NCI-H2029 (cell line): ENCODE results near the gene PEX11B.
A peak's percentile ranks its signal among the peaks of the same experiment; 100 is the strongest.

ENCODE experiments used
- DNase-seq: peaks from one replicate; lab custom pipeline; 2025; lab: John Stamatoyannopoulos, UW

PEX11B gene, protein sequence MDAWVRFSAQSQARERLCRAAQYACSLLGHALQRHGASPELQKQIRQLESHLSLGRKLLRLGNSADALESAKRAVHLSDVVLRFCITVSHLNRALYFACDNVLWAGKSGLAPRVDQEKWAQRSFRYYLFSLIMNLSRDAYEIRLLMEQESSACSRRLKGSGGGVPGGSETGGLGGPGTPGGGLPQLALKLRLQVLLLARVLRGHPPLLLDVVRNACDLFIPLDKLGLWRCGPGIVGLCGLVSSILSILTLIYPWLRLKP

GRCh38 chr1:145918144-145918991 lies at the start of gene PEX11B:
Gene PEX11B (minus strand): TSS chr1:145918717. CDS start chr1:145918688, 29 bp downstream.
- peak; percentile 83 for DNase-seq

- no peak for DNase-seq
Observed at GRCh38 chr1:145967288-145967687, 48.8 kb upstream of the PEX11B start.

GRCh38 chr1:145965119-145965744 lies 46.7 kb upstream of the PEX11B start:
- no peak for DNase-seq

GRCh38 chr1:145964328-145965118 lies 46.0 kb upstream of the PEX11B start, which contains the start of the genes ANKRD34A and POLR3GL:
Gene ANKRD34A (minus strand): TSS chr1:145964575. CDS start chr1:145961759, 2,816 bp downstream.
Gene POLR3GL (plus strand): TSS chr1:145964690. CDS start chr1:145974866, 10,176 bp downstream.
- peak; percentile 88 for DNase-seq

DNA sequence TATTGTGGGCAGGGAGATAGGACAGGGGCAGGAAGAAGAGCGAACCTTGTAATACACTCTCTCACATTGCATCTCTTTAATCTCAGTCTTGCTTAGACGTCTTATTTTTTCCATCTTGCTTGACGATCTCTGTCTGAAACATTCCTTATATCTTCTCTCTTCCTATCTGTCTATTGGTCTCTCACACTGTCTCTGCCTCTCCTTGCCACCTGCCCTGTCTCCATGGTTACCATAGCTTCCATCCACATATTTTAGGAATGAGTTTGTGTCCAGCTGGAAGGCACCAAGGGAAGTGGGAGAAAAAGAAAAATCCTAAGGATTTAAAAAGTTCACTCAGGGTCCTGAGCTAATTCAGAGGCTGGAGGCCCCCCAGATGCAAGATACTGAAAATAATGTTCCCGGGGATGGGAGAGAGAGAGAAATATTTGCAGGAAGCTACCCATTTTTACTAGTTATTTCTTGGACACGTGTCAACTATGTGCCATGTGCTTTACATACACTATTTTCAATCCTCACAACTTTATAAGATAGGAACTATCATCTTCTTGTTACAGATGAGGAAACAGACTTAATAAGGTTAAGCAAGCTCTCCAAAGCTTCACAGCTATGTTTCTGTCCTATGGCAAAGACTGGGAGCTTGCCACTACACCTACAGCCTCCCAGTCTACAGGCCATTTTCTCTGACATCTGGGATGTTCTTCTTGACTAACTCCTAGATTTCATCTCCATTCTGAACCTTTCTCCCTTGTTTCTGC lies 44.9 kb upstream of the PEX11B start:
- no peak for DNase-seq

GRCh38 chr1:145962157-145963102 lies 43.9 kb upstream of the PEX11B start:
- no peak for DNase-seq

DNA sequence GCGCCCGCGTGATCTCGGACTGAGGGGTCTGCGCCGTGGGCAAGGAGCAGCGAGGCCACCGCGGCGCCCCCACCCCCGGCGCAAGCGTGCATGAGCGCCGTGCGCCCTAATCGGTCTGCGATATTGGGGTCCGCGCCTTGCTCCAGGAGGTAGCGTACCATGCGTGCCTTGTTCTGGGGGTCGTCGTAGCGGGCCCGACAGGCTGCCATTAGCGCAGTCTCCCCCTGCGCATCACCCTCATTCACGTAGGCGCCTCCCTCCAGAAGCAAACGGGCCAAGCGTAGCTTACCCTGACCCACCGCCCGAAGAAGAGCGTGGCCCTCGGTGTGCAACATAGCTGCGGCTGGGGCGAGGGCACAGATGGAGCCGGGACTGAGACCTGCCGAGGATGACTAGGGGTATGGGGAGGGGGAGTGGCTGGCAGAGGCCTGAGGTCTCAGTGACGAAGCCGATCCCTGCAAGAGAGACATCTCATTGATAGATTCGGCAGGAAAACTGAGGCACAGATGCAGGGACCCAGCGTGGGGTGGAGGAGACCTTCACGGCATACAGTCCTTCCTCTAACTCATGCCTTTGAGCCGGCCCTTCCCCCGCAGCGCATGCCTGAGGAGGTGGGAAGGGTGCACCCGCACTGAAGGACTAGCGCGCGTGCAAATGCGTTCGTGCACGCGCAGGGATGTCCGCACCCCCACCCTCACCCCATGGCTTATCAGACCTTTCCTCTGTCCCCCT lies 43.1 kb upstream of the PEX11B start:
- DNase-seq = no peak

- DNase-seq = no peak
Observed at GRCh38 chr1:145961109-145961424, 42.5 kb upstream of the PEX11B start.

- DNase-seq = no peak
Observed at GRCh38 chr1:145960468-145961108, 42.1 kb upstream of the PEX11B start.

GRCh38 chr1:145959957-145960467 lies 41.5 kb upstream of the PEX11B start:
- DNase-seq = no peak

DNA sequence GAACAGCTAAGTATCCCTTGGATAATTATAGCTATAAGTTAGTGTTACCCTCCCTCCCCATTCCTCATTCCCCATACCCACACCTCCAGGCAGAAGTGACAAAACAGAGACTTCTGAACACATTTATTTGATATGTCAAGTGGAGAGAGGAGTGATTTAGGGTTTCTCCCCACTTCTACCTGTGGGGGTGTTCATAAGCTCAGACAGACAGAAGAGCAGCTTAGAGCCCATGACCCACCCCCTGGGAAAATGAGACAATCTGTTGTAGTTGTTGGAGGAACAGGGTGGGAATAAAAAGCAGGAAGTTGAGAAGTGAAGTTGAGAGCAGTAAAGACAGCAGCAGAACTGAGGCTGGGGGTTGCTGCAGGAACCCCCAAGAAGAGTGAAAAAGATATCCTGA lies 40.8 kb upstream of the PEX11B start:
- no peak for DNase-seq

DNA sequence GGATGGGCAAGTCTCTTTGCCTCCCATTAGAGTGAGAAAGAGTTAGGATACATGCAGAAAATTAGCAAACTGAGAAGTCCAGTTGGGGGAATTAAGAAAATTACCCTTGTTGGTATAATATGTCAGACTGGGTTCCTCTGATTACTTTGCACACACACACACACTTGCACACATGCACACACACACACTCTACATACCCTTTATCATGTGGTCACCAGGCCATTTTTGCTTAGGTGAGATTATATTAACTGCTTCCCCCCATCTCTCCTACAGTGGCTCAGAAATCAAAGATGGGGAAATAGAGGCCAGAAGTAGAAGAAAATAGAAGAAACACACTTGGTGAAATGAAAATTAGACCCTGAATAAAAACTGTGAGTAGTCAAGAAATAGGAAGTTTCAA lies 40.2 kb upstream of the PEX11B start:
- no peak for DNase-seq

- DNase-seq = peak; percentile 94
Observed at GRCh38 chr1:145957443-145958319, 39.2 kb upstream of the PEX11B start, which contains the start of gene LIX1L. Gene LIX1L (minus strand): TSS chr1:145958017. CDS start chr1:145957927, 90 bp downstream.

- DNase-seq = no peak
Observed at GRCh38 chr1:145956781-145957442, 38.4 kb upstream of the PEX11B start.

DNA sequence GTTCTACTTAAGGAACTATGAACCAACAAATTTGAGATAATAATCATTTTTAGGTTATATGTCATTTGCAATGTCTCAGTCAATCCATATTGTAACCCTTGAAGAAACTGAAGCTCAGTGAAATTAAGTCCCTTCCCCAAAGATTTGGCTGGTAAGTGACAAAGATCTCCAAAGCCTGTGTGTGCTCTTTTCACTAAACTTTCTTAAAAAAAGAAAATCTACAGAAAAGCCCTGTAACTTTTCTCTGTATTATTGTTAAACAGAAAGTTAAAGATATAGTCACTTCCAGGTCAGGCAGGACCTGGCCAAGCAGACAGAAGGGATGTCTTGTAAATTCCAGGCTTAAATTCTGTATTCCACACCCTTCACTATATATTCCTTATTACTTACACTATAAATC lies 37.8 kb upstream of the PEX11B start:
- DNase-seq = no peak

DNA sequence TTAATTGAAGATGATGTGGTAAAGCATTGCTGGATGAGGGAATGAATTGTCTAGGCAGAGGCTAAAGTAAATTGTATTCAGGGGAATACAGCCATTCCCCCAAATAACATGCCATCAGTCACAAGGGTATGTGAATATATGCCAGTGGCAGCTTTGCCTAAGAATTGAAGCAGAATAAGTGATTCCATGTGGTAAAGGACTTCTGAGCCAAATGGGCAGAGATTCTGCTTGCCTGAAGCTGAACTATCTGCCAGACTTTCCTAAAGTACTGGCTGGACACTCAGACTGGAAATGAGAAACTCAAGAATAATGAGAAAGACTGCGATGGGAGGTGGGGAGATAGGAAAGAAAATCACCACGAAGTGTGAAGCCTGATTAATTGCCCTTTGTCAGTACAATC lies 36.9 kb upstream of the PEX11B start:
- no peak for DNase-seq

GRCh38 chr1:145953861-145954260 lies 35.3 kb upstream of the PEX11B start:
- no peak for DNase-seq
